Upper lobe of right lung (tissue), 1 donor: Measurements from ENCODE around the gene PSAT1. TPM values are rescaled to one million over a fixed set of nuclear protein-coding genes. Genes with fewer than 3 reads are reported as not detected.

ENCODE experiments used
- ATAC-seq: fragments of 200-7000 bp; cut with Tn5 transposase; one replicate; pipeline ENCODE4 v1.9.1; 2020; ENCODE audit warnings: mild to moderate bottlenecking, moderate library complexity
- DNase-seq: peaks from one replicate; pipeline ENCODE4 v3.0.0-alpha.2; 2020
- H3K27ac ChIP-seq: fragments of 200-600 bp; one replicate; pipeline ENCODE4 v1.8.0; 2022
- H3K27me3 ChIP-seq: fragments of 200-600 bp; one replicate; pipeline ENCODE4 v1.8.0; 2022; ENCODE audit warnings: mild to moderate bottlenecking
- H3K36me3 ChIP-seq: fragments of 200-600 bp; one replicate; pipeline ENCODE4 v1.8.0; 2022
- H3K4me1 ChIP-seq: fragments of 200-600 bp; one replicate; pipeline ENCODE4 v1.8.0; 2022
- H3K4me3 ChIP-seq: fragments of 200-600 bp; one replicate; pipeline ENCODE4 v1.8.0; 2022; ENCODE audit warnings: mild to moderate bottlenecking
- H3K9me3 ChIP-seq: fragments of 200-600 bp; one replicate; pipeline ENCODE4 v1.8.0; 2022
- intact Hi-C: fragments of 100-400 bp; cut with DNase I; formaldehyde crosslinking; loops from one replicate; pipeline ENCODE4 v1.11.0; 2022
- total RNA-seq: library from RNA; stranded (reverse); fragmentation: NEBNext Ultra II Directional; extraction: Animal tissue kit (Norgen Biotek cat#: 25700); gene quantifications from one replicate; pipeline ENCODE4 v1.2.1, GENCODE V29; 2021
- TF ChIP-seq, protein P1 (sequence below): fragments of 200-600 bp; IDR thresholded peaks from one replicate; pipeline ENCODE4 v1.8.0; 2022; ENCODE audit warnings: antibody characterized with exemption
- donor health status: DM: no; HTN: yes; CAD: no; lungs with severe emphysema.

The PSAT1 gene
- total RNA-seq, 1 donor from 2014 or later, result 8.2 TPM

DNA sequence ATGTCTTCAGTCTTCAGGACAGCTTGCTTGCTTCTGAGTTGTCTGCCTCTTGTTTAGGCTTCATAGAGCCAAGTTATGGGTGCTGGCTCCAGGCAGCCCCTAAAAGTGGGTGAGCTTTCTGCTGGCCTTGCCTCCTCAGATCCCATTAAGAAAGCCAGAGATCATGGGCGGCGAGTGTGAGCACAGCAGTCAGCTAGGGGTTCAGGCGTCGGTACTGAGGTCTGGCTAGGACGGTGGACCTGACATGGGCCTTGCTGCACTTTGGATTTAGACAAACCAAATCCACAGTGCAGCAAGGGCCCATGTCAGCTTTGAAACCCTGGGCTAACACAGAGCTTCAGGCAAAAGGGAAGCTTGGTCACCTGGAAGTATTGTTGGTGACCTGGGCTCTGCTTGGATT, 17.6 kb downstream of the PSAT1 start:
- no peak for DNase-seq
- H3K4me3 ChIP-seq, result no peak overlapping the region
- no peak for ATAC-seq
- H3K9me3 ChIP-seq, result no peaks in the 10 kb centered on the region
- H3K4me1 ChIP-seq, result no peaks in the 10 kb centered on the region
- TF ChIP-seq, protein P1, sequence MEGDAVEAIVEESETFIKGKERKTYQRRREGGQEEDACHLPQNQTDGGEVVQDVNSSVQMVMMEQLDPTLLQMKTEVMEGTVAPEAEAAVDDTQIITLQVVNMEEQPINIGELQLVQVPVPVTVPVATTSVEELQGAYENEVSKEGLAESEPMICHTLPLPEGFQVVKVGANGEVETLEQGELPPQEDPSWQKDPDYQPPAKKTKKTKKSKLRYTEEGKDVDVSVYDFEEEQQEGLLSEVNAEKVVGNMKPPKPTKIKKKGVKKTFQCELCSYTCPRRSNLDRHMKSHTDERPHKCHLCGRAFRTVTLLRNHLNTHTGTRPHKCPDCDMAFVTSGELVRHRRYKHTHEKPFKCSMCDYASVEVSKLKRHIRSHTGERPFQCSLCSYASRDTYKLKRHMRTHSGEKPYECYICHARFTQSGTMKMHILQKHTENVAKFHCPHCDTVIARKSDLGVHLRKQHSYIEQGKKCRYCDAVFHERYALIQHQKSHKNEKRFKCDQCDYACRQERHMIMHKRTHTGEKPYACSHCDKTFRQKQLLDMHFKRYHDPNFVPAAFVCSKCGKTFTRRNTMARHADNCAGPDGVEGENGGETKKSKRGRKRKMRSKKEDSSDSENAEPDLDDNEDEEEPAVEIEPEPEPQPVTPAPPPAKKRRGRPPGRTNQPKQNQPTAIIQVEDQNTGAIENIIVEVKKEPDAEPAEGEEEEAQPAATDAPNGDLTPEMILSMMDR, result no peak
- no peaks in the 10 kb centered on the region for H3K36me3 ChIP-seq
- H3K27me3 ChIP-seq, result no peaks in the 10 kb centered on the region
- intact Hi-C loops, result no loop called here
- no peak overlapping the region for H3K27ac ChIP-seq

DNA sequence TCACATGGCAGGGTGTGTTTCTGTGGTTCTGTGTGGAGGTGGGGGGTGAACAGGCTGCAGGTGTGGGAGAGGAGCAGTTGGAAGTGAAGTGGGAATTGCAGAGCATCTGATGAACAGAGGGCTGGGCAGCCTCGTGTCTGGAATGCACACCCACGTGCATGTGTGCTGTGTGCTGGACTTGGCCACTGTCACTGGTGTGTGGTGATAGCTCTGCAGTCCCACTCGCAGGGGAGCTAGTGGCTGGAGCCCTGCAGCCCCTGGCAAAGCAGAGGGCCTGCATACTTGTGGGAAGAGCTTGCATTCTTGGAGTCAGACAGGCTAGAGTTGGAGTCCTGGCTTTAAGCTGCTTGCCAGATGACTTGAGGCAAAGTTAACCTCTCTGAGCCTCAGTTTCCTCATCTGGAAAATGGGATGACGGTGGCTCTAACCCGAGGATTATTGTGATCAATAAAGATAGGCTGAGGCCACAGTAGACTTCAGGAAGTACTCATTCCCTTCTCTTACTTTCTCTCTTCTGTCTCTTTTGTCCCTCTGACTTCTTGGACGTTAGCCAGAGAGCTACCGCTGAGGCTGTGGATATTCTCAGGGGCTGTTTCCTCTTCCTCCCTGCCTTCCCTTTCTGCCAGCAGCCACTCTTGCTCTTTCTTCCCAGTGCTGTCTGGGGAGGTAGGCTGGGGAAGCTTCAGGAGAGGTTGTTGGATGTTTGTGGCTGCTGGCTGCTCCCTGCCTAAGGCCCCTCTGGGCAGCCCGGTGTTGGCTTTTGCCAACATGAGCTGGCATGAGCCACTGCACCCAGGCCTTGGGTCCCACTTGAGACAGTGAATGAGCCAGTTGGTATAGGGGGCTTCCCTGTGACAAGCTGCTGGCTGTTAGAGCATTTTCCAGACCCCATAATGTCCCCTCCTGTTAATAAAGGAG, 18.3 kb downstream of the PSAT1 start:
- no peaks in the 10 kb centered on the region for H3K36me3 ChIP-seq
- H3K27me3 ChIP-seq, result no peaks in the 10 kb centered on the region
- DNase-seq, result no peak
- H3K9me3 ChIP-seq, result no peaks in the 10 kb centered on the region
- H3K4me3 ChIP-seq, result no peak overlapping the region
- H3K27ac ChIP-seq, result no peak overlapping the region
- TF ChIP-seq, protein P1, result no peak
- H3K4me1 ChIP-seq, result no peaks in the 10 kb centered on the region
- intact Hi-C loops, result no loop called here
- ATAC-seq, result peak; percentile 12

DNA sequence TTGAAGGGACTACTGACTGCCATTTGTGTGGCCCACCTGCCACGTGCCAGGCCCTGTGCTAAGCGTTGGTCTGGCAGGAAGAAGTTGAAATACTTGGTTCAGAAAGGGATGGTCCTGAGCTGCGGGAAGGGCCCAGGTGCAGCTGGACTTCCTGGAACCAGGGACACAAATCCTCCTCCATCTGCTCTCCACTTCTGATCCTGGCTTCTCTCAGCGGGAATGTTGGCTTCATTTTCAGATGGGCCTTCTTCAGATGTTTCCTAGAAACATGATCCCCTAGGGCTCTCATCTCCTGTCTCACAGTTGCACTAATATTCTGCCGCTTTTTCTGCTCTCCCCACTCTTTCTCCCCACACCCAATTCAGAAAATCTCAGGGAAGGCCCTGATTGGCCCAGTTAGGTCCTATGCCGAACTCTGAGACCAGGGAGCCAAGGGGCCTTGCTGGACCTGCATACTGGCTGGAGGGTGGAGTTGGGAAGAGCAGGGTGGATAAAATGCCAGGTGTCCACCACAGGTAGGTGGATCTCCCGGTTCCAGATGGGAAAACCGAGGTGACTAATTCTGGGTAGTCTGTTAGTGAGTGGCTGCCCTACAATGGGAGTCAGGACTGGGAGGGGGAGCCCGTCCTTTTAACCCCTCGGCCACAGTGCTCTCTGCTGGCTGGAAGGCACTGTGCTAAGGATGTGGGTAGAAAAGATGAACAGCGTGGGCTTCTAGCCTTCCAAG, 19.4 kb downstream of the PSAT1 start:
- H3K27ac ChIP-seq, result no peak overlapping the region
- DNase-seq (no peak), ATAC-seq (no peak)
- no peak overlapping the region for H3K4me3 ChIP-seq
- TF ChIP-seq, protein P1, result no peak
- intact Hi-C loops, result no loop called here
- no peaks in the 10 kb centered on the region for H3K9me3 ChIP-seq
- H3K36me3 ChIP-seq, result no peaks in the 10 kb centered on the region
- H3K27me3 ChIP-seq, result no peaks in the 10 kb centered on the region
- no peaks in the 10 kb centered on the region for H3K4me1 ChIP-seq

DNA sequence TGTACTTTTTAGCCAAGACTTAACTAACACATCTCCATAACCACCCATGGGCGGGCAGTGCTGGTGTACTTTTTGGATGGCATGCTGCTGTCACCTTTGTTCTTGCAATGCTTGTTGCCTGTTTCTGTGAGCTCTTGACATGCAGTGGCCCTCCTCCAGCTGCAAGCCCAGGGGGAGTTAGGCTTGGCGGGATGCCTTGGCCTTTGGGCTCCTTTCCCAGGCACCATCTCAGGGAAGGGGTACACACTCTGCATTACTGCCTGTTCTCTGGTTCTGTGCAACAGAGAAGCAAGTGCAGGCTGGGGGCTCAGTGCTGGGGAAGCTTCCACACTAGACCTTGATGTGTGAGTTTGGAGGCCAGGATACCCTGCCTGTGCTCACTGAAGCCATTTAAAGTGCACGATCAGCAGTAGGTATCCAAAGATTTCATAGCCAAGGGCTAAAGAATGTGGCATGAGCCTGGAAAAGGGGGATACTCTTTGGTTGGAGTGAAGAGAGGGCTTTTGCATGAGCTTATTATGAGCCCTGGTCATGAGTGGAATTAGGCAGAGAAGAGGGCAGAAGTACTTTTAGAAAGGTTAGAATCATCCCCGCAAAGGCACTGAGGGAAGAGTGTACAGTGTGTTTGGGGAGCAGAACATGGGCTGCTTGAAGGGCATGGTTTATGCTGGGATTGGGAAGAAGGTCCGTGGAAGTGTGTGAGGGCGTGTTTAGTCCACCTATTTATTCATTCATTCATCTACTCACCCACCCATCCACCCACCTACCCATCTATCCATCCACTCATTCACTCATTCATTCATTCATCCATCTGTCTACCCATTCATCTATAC, 22.5 kb downstream of the PSAT1 start:
- no peak for DNase-seq
- Histone ChIP-seq H3K4me3 (no peak overlapping the region), H3K27ac (no peak overlapping the region), H3K9me3 (no peaks in the 10 kb centered on the region), H3K4me1 (no peaks in the 10 kb centered on the region), H3K27me3 (no peaks in the 10 kb centered on the region), H3K36me3 (no peaks in the 10 kb centered on the region)
- intact Hi-C loops, result no loop called here
- TF ChIP-seq, protein P1, result no peak
- ATAC-seq, result no peak

DNA sequence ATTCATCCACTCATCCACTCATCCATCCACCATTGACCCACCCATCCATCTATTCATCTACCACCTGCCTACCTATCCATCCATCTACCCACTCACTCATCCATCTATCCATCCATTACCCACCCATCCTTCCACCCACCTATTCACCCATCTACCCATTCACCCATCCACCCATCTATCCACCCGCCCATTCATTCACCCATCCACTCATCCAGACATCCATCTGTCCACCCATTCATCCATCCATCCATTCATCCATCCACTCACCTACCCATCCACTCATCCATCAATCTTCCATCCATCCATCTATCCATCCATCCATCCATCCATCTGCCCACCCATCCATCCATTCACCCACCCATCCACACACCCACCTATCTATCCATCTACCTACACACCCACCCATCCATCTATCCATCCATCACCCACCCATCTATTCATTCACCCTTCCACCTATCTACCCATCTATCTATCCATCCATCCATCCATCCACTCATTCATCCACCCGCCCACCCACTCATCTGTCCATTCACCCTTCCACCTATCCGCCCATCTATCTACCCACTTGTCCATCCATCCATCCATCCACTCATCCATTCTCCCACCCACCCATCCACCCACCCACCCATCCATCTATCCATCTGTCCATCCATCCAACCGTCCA, 23.2 kb downstream of the PSAT1 start:
- H3K36me3 ChIP-seq, result no peaks in the 10 kb centered on the region
- H3K27me3 ChIP-seq, result no peaks in the 10 kb centered on the region
- H3K4me3 ChIP-seq, result no peak overlapping the region
- no peaks in the 10 kb centered on the region for H3K9me3 ChIP-seq
- H3K4me1 ChIP-seq, result no peaks in the 10 kb centered on the region
- intact Hi-C loops, result no loop called here
- TF ChIP-seq, protein P1, result no peak
- DNase-seq, result no peak
- ATAC-seq, result no peak
- H3K27ac ChIP-seq, result no peak overlapping the region
